NCI-H526 (cell line): ENCODE measurements around the gene SART1.

Experiments
- DNase-seq, 2 experiments: peaks; one replicate each; lab custom pipeline; 2025; lab: John Stamatoyannopoulos, UW

SART1 gene

DNA sequence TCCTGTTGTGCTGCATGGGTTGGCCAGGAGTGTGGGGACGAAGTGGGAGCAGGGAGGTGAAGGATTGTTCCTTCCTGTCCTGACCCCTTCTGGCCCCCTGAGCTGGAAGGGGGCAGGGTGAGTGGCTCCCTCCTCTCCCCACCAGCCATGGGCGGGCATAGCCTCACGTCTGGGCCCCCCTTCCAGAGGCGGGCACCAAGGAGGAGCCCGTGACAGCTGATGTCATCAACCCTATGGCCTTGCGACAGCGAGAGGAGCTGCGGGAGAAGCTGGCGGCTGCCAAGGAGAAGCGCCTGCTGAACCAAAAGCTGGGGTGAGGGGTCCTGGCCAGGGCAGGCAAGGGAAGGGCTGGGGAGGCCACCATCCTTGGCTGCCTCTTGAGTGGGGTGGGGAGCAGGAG lies 3.4 kb downstream of the SART1 start:
- no peak for DNase-seq

DNA sequence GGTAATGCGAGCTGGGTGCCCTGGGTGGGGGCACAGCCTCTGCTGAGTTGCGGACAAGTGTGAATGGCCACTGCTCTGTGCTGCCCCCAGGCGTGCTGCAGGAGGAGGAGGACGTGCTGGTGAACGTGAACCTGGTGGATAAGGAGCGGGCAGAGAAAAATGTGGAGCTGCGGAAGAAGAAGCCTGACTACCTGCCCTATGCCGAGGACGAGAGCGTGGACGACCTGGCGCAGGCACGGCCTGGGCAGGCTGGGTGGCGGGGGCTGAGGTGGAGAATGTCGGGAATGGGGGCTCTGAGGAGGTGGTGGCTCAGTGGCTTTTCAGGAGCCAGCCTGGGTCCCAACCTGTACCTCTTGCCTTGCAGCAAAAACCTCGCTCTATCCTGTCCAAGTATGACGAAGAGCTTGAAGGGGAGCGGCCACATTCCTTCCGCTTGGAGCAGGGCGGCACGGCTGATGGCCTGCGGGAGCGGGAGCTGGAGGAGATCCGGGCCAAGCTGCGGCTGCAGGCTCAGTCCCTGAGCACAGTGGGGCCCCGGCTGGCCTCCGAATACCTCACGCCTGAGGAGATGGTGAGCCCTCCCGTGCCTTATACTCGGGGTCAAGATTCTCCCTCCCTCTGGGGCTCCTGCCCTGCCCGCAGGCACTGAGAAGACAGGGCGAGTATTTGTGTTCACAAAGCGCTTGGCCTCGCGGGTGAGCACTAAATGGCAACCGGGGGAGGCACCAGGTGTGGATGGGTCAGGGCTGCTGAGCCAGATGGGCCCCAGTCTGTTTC lies 4.6 kb downstream of the SART1 start:
- no peak for DNase-seq

DNA sequence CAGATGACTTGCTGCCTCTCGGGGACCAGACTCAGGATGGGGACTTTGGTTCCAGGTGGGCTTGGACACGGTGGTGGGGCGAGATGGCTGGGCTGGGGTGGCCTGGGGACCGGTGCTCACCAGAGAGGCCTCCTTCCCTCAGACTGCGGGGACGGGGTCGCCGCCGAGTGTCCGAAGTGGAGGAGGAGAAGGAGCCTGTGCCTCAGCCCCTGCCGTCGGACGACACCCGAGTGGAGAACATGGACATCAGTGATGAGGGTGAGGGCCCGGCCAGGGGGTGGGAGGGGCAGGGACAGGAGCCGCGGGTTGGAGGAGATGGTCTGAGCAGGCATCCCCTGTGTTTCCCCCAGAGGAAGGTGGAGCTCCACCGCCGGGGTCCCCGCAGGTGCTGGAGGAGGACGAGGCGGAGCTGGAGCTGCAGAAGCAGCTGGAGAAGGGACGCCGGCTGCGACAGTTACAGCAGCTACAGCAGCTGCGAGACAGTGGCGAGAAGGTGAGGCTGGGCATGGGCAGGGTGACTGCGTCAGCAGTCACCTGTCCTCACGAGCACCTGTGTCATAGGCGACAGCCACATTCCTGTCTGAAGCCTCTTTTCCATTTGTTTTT lies 5.9 kb downstream of the SART1 start:
- no peak for DNase-seq

DNA sequence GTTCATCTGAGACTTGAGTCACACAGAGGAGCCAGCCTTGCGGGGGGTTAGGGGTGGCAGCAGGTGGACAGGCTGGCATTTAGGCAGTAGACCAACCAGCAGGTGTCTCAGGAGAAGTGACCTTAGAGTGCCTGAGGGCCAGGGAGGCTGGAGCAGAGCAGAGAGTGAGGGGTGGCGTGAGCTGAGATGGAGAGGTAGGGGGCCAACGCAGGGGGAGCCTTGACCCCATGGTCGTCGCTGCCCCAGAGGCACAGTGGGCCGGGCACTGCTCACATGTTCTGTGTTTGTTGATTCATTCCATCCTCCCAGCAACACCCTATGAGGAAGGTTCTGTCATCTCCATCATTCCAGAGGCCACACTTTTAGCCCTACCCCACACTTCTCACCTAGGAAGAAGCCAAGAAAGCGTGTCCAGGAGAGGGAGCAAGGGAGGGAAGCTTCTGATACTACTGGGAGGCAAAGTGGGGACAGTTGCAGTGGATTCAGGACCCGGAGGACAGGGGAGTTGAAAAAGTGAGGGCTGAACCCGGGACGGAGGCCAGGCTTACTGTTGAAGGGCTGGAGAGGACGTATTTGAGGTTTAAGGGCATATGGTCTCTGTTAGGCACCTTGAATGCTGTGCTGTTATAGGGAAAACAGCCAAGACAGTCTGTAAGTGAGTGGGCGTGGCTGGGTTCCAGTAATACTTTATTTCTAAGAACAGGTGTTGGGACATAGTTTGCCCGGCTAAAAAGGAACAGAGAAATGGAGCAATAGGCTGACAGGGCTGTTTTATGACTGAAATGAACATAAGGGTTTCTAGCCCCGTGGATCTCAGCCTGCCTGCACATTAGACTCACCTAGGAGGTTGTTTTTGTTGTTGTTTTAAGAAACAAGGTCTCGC lies 7.3 kb downstream of the SART1 start:
- DNase-seq = no peak

DNA sequence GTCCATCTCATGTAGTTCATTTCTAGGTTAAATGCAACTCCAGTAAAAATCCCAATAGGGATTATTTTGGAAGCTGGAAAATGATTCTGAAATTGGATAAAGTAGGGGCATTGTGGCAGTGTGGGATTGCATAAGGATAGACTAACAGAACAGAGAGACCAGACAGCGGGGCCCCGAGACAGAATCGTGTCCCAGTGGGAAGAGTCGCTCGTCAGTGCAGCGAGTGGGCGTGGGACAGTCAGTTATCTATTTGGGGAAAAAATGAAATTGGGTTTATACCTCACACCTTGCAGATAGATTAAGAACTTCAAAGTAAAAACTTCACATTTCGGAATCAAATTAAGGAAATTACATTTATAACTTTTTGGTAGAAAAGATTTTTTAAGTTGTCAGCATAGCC lies 10.6 kb downstream of the SART1 start:
- no peak for DNase-seq

DNA sequence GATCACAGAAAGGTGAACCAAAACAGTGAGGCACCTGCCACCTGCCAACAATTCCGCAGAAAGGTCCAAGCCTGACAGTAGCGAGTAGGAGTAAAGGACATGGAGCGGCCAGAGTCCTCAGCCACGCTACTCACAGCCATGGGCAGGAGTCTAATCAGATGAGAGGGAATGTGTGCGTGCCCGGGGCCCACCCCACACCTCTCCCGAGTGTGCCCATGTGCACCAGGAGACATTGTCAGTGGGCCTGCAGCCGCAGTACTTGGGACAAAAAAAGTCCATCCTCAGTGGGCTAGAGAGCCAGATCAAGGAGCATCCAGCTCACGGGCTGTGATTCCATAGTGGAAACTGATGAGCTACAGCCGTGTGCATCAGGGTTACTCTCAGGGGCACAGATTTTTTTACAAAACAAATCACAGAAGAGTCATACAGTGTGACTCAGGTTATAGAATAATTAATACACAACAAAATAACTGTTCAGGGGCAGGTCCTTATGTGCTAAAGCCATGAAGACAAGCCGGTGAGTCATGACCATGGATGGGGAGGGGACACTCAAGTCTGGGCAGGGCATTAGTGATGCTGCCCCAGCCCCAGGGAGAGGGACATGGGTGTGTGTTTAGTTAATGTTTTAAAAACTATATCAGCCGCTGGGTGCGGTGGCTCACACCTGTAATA lies 12.0 kb downstream of the SART1 start:
- DNase-seq = no peak

DNA sequence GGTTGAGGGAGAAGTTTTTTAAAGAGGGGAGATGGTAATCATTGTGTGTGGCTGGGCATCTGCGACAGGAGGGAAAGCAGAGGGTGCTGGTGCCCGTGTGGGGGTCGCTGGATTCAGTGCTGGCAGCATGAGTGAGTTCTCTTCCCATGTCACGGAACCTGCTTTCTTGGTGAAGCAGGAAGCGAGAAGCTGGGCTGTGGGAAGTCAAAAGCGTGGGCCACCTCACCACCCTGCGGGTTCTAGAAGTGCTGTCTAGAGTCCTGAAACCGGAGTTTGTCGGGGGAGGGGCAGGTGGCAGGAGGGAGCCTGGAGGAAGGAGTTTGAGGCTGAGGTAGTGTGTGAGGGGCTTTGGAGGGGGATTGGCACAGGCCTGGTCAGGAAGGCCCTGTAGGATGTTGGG lies 14.2 kb downstream of the SART1 start:
- no peak for DNase-seq

DNA sequence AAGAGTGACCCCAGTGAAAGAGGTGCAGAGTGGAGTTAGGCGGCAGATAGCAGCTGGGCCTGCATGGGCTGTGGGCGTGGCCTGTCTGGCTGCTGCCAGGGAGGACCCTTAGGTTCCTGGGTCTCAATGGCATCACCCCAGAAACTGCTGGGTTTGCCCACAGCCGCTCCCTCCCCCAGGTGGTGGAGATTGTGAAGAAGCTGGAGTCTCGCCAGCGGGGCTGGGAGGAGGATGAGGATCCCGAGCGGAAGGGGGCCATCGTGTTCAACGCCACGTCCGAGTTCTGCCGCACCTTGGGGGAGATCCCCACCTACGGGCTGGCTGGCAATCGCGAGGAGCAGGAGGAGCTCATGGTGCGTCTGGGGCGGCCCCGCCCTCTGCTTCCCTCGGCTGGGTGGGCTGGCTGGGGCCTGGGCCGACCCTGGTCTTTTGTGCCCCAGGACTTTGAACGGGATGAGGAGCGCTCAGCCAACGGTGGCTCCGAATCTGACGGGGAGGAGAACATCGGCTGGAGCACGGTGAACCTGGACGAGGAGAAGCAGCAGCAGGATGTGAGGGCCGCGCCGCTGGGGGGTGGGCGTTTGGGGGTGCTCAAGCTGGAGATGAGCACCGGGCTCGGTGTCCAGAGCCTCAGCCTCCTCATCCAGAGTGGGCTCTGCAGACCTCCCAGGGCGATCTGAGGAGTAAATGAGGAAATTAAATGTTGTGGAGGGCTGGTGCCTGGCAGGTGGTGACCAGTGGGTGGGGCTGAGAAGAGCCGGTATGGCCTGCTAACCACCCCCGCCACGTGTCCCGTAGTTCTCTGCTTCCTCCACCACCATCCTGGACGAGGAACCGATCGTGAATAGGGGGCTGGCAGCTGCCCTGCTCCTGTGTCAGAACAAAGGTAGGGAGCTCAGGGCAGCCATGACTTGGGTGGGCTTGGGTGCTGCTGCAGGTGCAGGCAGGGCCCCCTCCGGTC lies 15.0 kb downstream of the SART1 start:
- no peak for DNase-seq

DNA sequence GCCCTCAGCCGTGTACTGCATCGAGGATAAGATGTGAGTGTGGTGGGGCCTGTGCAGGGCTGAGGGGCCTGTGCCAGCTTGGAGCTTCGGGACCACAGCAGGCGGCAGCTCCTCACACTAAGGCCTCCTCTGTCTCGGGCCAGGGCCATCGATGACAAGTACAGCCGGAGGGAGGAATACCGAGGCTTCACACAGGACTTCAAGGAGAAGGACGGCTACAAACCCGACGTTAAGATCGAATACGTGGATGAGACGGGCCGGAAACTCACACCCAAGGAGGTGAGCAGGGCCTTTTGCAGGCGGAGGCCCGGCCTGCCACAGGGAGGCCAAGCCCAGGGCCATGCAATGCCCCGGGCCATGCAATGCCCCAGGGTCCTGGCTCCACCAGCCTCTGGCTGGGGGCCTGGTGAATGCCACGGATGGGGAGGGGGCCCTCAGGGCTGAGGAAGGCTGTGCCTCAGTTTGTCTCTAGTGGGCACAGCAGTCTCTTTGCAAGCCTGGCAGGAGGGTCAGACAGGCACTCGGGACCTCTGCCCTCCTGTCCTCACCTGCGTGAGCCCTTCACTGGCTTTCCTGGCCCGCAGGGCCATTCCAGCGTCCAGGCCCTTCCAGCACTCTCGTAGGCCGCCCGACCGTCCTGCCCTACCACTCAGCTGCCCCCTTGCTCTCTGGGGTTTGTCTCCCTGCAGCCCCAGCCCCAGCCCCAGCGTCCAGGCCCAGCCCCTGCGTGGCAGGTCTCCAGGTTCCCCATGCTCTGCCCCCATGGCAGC lies 16.3 kb downstream of the SART1 start:
- DNase-seq = no peak

DNA sequence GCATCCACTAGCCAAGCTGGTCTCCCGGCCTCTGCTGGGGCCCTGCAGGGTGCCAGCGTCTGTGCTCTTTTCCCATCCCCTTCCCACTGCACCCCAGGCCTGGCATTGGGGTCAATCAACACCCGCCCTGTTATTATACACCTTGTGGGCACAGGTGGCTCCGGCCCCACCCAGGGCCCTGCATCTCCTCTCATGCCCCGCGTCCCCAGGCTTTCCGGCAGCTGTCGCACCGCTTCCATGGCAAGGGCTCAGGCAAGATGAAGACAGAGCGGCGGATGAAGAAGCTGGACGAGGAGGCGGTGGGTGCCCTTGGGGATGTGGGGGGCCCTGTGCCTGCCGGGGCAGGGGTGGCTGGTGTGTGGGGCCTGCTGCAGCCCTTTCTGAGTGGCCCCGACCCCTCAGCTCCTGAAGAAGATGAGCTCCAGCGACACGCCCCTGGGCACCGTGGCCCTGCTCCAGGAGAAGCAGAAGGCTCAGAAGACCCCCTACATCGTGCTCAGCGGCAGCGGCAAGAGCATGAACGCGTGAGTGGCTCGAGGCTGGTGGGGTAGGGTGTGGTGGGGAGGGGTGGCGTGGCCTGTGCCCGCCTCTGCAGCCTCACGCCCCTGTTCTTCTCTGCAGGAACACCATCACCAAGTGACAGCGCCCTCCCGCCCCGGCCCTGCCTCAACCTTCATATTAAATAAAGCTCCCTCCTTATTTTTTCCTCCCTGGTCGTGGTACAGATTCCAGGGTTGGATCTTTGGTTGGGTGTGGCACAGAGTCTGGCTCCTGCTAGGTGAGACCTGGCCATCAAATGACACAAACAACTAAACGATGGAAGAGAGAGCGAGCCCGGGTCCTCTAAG lies 17.1 kb downstream of the SART1 start:
- no peak for DNase-seq

DNA sequence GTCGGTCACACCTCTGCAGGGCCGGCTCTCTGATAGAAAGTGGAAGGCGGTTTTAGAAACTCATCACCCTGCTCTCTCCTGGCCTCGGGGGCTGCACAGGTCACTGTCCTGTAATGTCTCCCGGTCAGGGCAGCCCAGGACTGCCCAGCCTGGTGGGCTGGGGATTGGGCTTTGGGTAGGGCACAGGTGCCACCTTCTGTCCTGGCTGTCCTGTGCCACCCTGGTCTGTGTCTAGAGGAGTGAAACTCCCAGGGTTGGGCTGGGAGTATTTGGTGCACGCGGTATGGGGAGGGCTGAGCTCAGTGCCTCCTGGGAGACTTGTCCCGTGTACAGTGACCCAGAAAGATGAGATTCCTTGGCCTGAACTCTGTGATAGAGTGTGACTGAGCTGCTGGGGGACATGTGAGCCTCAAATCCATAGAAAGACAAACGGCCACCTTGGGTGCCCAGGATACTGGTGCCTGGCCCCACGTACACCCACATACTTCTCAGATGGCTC lies 17.8 kb downstream of the SART1 start:
- no peak for DNase-seq

DNA sequence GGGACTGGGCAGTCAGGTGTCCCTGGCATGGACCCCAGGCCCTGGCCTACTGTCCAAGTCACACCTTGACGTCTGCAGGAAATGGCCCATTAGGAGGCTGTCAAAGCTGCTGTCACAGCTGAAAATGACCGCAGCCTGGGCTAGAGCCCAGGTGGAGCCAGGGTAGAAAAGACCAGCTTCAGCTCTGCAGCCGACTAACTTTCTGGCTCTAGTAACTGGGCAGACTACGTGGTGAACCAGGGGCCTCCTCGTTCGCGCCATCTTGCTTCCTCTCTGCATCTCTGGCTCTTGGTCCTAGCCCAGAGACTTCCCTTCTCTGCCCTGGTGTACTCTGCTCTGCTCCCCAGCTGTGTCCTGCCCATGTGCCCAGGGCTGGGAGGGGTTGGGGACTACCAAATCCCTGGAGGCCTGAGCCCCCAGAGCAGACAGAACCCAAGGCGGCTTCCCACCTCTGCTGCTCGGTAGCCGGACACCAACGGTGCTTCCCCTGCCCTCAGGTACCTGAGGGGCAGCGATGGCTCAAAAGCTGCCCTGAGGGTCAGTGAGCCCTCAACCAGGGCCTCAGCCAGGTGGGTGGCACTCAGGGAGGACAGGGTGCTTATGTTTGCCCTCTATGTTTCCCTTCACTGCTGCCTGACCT lies 19.7 kb downstream of the SART1 start:
- no peak for DNase-seq

DNA sequence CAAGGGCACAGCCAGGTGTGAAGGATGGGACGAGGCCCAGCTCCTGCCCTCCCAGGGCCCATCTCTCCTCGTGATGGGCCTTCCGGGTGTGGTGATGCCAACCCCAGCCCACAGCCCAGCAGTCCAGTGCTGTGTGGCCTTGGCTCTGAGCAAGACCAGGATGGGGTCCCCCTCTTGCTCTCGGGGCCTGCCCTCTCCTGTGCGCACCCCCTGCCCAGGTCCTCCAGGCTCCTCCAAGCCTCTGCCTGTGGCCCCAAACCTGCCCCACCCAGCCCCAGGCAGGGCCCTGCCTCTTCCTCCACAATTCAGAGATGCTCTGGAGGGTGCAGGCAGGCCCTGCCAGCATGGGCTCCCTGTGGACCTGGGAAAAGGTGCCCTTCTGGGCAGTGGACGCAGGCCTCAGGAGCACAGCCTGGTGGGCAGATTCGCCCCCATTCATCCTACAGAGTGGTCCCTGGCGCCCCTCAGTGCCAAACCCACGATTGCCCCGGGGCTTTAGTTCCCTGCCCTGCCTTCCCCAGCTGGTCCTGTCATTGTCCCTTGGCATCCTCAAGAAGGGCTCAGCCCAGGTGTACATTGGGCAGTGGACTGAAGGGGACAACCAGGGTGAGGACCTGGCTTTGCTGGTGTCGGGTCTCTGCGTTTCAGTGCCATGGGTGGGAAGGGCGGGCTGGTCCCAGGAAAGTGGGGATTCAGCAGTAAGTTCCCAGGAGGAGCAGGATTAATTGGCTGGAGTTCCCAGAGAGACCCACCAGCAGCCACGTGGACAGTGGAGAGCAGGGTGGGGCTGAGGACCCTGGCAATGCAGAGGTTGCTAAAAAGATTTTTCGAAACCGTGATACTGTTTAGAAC lies 20.7 kb downstream of the SART1 start:
- no peak for DNase-seq

DNA sequence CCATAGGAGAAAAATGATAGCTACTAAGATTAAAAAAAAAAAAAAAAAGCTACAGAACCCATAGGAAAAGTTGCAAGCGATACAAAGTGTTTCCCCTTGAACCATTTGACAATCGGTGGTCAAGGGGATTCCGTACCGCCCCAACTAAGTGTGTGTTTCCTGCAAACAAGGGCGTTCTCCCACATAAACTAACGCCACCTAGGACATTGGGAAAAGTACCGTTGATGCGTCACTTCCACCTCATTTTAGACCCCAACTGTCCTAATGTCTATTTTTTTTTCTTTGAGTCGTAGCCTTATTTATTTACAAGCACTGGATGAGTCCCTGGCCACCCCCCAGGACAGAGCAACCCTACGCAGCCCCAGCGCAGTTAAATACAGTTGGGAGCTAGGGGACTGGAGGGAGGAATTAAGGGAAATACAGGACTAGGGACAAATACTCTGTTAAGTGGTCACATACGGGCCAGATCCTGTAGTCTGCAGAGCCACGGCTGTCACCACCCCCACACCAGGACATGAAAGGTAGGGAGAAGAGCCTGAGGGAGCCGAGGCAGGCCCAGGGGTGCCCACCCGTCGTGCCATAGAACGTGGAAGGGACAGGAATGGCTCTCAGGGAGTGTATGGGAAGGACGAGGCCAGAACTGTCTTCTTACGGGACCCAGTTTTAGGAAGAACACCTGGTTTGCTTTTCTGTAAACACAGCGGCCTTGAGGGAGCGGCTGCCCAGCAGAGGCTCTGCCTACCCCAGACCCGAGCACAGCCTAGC lies 21.5 kb downstream of the SART1 start:
- no peak for DNase-seq

DNA sequence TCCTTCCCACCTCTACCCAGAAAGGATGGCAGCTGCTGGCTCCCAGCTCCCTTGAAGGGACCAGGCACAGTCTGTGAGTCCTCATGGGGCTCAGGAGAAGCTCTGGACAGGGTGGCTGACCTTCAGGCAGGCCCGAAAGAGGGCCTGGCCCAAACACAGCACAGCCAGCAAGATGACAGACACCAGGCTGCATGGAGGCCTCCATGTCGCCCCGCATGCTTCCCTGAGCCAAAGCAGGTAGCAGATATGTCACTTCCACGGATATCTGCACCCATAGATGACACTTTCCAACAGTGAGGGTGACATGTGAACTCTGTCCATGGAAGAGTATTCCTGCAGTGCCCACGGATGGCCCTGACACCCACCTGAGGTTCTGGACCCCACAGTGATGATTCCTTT lies 22.1 kb downstream of the SART1 start:
- DNase-seq = no peak

DNA sequence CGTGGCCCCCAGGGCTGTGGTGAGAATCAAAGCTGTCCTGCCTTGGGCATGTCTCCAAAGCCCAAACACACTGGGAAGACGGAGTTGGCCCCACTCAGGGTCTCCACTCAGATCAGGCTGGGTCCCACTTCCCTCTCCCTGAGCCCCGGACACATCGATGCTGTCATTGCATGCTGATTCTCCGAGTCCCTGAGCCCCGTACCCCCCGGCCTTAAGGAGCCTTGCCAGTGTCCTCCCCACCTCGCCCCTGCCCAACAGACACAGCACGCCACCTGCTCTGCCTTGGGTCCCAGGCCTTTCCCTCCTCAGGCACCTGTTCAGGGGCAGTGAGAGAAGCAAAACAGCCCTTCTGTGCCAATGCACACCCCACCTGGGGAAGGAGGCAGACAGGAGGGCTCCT lies 25.8 kb downstream of the SART1 start:
- no peak for DNase-seq
